ENCODE data around the gene BCAR3. TPM values are rescaled to one million over a fixed set of nuclear protein-coding genes. Genes with fewer than 3 reads are reported as not detected.
A peak's percentile ranks its signal among the peaks of the same experiment; 100 is the strongest.

BCAR3 gene
- polyA plus RNA-seq, 2 of the 4 experiments (the other 2 are of a cell fraction), result 31.6 to 33.4 TPM

DNA sequence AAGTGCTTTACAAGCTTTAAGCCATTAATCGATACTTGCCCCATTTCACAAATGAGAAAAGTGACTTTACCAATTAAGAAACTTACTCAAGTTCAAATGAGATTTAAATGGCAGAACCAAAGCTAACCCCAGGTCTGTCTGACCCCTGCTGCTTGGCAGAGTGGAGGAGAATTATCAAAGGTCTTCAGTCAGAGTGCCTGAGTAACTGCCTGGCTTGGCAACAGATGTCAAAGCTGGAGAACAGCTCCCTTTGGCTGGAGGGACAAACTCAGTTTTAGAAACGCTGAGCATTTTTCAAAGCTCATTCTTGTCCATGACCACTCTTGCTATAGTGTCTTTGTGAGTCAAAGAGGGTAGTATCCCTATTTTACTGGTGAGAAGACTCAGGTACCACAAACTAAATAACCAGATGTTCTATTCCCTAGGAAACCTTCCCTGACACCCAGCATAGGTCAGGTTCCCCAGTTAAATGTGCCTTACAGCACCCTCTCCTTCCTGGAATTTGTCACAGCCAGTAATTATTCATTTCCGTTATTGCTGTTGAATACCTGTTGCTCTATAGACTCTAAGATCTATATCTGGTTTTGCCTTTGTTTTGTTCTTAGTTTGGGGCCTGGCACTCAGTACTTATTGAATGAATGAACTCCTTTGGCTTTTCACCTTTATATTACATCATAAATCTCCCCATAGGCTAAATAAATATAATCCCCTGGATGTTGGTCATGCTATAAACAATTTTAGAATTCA, 5.0 kb upstream of the BCAR3 start:
- Histone ChIP-seq H3K4me2 (no peak overlapping the region), H3K9me3 (no peaks in the 10 kb centered on the region), H3K27ac (peak overlapping the region in 1 of 2 experiments; percentile 8; a peak in 1 of 6 replicates), H3K4me1 (peaks cover 38% of the 10 kb centered on the region), H3K4me3 (no peak overlapping the region)
- no peak for FAIRE-seq
- ATAC-seq, result no peak
- POLR2A ChIA-PET, result no interaction called here
- CTCF ChIA-PET, result interaction anchor here (5.8 kb wide), 1 partner anchor 127 kb away, joined by 40 read pairs; no protein-coding TSS in a partner anchor
- TF ChIP-seq, protein P1, sequence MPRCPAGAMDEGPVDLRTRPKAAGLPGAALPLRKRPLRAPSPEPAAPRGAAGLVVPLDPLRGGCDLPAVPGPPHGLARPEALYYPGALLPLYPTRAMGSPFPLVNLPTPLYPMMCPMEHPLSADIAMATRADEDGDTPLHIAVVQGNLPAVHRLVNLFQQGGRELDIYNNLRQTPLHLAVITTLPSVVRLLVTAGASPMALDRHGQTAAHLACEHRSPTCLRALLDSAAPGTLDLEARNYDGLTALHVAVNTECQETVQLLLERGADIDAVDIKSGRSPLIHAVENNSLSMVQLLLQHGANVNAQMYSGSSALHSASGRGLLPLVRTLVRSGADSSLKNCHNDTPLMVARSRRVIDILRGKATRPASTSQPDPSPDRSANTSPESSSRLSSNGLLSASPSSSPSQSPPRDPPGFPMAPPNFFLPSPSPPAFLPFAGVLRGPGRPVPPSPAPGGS (IDR thresholded peaks at IDR 0.05), result no peak
- TF ChIP-seq EHF (CRISPR knock-in tag; IDR thresholded peaks at IDR 0.05) (no peak), KDM5A (IDR thresholded peaks at IDR 0.05) (no peak), SREBF2 (IDR thresholded peaks at IDR 0.05) (no peak), TP53 (CRISPR knock-in tag; IDR thresholded peaks at IDR 0.05) (no peak), POLR2A (IDR thresholded peaks at IDR 0.05; ENCODE audit: low read length) (no peak), NFE2L2 (conservative IDR thresholded peaks at IDR 0.05; ENCODE audit: low read length) (no peak), CEBPB (IDR thresholded peaks at IDR 0.05) (no peak), RCOR1 (IDR thresholded peaks at IDR 0.05; ENCODE audit: low read depth, low read length) (no peak)
- DNase-seq (ENCODE audit: low read depth in 1 of 2, low spot score in 1 of 2), result no peak
- 93% methylated on average over 3 of the region's 3 CpGs for WGBS (ENCODE audit: missing lambda C conversion rate)

DNA sequence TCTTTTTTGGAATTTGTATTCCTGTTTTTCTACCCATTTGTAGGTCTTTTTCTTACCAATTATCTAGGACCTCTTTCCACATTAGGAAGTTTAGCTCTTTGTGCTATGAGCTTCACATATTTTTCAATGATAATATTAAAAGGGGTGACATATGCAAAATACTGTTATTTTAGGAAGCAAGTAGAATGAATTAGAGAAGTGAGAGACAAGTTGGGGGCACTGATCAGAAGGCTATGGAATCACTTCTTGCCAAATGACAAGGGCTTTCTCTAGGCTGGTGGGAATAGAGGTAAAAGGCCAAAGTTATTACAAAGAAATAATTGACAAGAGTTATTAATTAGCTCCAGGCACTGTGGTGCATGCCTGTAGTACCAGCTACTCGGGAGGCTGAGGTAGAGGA, 4.3 kb upstream of the BCAR3 start:
- TF ChIP-seq, protein P1 (IDR thresholded peaks at IDR 0.05), result no peak
- TF ChIP-seq, protein P2, sequence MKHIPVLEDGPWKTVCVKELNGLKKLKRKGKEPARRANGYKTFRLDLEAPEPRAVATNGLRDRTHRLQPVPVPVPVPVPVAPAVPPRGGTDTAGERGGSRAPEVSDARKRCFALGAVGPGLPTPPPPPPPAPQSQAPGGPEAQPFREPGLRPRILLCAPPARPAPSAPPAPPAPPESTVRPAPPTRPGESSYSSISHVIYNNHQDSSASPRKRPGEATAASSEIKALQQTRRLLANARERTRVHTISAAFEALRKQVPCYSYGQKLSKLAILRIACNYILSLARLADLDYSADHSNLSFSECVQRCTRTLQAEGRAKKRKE (CRISPR knock-in tag; IDR thresholded peaks at IDR 0.05; ENCODE audit: low read depth), result no peak
- TF ChIP-seq NR3C1 (IDR thresholded peaks at IDR 0.05) (no peak), BHLHE40 (IDR thresholded peaks at IDR 0.05; ENCODE audit: low read depth, low read length) (no peak), RNF2 (IDR thresholded peaks at IDR 0.05; ENCODE audit: borderline replicate concordance, low read depth) (no peak), RCOR1 (IDR thresholded peaks at IDR 0.05; ENCODE audit: low read depth, low read length) (no peak), MAX (IDR thresholded peaks at IDR 0.05) (no peak), POLR2AphosphoS2 (conservative IDR thresholded peaks at IDR 0.05; ENCODE audit: low read length) (no peak), ZC3H11A (IDR thresholded peaks at IDR 0.05) (no peak), ZNF302 (CRISPR knock-in tag; IDR thresholded peaks at IDR 0.05) (no peak), ZFP36 (IDR thresholded peaks at IDR 0.05; ENCODE audit: borderline replicate concordance, partially characterized antibody) (no peak), HOXB5 (CRISPR knock-in tag; IDR thresholded peaks at IDR 0.05) (no peak), HOXB13 (CRISPR knock-in tag; IDR thresholded peaks at IDR 0.05; ENCODE audit: low read depth) (no peak)
- TF ChIP-seq, protein P3, sequence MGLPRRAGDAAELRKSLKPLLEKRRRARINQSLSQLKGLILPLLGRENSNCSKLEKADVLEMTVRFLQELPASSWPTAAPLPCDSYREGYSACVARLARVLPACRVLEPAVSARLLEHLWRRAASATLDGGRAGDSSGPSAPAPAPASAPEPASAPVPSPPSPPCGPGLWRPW (IDR thresholded peaks at IDR 0.05), result no peak
- TF ChIP-seq, protein P4, sequence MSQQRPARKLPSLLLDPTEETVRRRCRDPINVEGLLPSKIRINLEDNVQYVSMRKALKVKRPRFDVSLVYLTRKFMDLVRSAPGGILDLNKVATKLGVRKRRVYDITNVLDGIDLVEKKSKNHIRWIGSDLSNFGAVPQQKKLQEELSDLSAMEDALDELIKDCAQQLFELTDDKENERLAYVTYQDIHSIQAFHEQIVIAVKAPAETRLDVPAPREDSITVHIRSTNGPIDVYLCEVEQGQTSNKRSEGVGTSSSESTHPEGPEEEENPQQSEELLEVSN (IDR thresholded peaks at IDR 0.05; ENCODE audit: borderline replicate concordance, low read depth), result no peak
- TF ChIP-seq, protein P5, sequence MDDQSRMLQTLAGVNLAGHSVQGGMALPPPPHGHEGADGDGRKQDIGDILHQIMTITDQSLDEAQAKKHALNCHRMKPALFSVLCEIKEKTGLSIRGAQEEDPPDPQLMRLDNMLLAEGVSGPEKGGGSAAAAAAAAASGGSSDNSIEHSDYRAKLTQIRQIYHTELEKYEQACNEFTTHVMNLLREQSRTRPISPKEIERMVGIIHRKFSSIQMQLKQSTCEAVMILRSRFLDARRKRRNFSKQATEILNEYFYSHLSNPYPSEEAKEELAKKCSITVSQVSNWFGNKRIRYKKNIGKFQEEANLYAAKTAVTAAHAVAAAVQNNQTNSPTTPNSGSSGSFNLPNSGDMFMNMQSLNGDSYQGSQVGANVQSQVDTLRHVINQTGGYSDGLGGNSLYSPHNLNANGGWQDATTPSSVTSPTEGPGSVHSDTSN (IDR thresholded peaks at IDR 0.05), result no peak
- 63% methylated on average over 1 of the region's 1 CpG for WGBS (ENCODE audit: missing lambda C conversion rate)
- no peak overlapping the region for H3K4me3 ChIP-seq
- peaks cover 31% of the 10 kb centered on the region for H3K4me1 ChIP-seq
- H3K27ac ChIP-seq, result 0 out of 6 replicates have a peak overlapping the region, but pooled peaks of 1 of the 2 experiments have one; percentile 8
- CTCF ChIA-PET, result interaction anchor here (1.0 to 5.8 kb wide), 3 partner anchors 72 to 158 kb away, joined by 3 to 40 read pairs (median 4); no protein-coding TSS in a partner anchor
- DNase-seq (ENCODE audit: low read depth in 1 of 2, low spot score in 1 of 2) (no peak), FAIRE-seq (no peak), ATAC-seq (no peak)
- no peaks in the 10 kb centered on the region for H3K9me3 ChIP-seq
- POLR2A ChIA-PET, result no interaction called here
- H3K4me2 ChIP-seq, result no peak overlapping the region

All from A549 (cell line).